ENCODE results near the gene POU2F2.

Gene POU2F2

GRCh38 chr19:42132030-42132628, at the start of gene POU2F2:
TSS of gene POU2F2 (minus strand) at chr19:42132446. CDS start at chr19:42132411, 35 bp downstream.
- DNase-seq (ENCODE audit: low spot score), result peak; percentile 78

DNA sequence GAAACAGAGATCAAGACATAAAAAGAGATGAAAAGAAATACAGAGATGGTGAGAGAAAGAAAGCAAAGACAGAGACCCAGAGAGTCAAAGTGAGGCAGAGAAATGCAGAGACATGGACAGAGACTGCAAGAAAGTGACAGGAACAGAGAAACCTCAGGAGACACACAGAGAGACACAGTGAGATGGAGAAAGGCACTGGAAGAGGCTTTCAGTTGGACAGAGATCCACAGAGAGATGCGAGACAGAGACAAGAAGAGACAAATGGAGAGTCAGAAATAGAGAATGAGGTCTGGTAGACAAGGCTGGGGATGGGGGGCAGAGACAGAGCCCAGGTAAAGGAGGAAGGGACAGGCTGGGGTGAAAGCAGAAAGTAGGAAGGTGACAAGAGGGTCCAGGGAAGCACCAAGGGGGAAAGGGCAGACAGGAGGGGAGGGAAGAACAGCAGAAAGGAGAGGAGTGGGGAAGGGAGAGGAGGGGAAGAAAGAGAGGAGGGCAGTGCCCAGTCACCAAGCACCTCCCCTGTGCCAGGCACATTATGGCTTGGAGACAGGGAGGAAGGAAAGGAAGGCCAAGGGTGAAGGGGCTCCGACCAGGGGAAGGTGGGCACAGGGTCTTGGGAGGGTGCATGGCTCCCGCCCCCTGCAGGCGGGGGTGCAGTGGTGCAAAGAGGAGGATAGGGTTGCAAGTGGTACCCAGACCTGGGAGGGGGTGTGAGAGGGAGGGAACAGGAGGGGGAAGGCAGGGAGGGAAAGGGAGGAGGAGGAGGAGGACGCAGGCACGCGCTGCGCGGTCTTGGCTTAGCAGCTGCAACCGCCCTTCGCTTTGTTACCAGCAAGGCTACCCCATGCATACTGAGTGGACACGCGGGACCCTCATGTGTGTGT, 46.8 kb upstream of the POU2F2 start:
- DNase-seq (ENCODE audit: low spot score), result peak; percentile 20

- DNase-seq (ENCODE audit: low spot score), result no peak
Measured at GRCh38 chr19:42177686-42178019, 45.4 kb upstream of the POU2F2 start.

- peak; percentile 67 for DNase-seq (ENCODE audit: low spot score)
Measured at GRCh38 chr19:42176990-42177685, 44.9 kb upstream of the POU2F2 start.

DNA sequence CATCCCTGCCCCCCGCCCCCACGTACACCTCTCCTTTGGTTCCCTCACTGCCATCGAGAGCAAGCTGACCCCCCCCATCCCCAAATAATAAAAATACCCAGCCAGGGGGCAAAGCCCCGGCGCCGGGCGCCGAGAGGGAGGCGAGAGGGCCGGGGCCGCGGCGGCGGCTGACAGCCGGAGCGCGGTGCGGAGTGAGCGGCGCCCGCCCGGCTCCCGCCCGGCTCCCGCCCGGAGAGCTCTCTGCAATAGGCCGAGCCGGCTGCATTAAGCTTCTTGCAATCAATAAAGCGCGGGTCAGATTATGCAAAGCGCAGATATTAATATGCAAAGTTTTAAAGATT, 44.4 kb upstream of the POU2F2 start:
- no peak for DNase-seq (ENCODE audit: low spot score)

DNA sequence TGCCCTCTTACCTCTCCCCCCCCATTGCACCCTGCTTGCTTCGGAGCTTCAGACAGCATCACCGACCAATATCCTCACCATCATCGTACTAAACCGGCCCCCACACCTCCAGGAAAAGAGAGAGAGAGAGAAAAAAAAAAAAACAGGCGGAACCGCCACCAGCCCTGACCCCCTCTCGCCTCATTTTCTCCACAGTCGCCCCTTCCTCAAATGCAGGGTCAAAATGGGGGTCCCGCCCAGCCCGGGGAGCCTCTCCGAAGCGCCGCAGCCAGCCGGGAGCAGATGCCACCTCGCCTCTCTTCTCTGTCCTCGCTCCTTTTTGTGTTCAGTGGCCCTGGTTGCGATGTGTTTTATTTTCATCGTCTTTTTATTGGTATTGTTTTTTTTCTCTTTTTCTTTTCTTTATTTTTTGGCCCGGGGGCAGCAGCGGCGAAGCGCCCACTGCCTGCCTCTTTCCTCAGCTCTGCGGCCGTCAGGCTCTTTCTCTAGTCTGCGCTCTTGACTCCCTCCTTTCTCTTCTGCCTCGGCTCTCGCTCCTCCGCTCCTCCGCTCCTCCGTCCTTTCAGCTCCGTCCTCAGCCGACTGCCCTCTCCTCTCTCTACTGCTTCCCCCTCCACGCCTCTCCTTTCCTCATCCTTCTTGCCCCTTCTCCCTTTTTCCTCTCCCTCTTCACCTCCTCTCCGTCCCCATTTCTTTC, 43.9 kb upstream of the POU2F2 start:
- no peak for DNase-seq (ENCODE audit: low spot score)

- DNase-seq (ENCODE audit: low spot score), result no peak
Measured at GRCh38 chr19:42174958-42175734, 42.9 kb upstream of the POU2F2 start.

DNA sequence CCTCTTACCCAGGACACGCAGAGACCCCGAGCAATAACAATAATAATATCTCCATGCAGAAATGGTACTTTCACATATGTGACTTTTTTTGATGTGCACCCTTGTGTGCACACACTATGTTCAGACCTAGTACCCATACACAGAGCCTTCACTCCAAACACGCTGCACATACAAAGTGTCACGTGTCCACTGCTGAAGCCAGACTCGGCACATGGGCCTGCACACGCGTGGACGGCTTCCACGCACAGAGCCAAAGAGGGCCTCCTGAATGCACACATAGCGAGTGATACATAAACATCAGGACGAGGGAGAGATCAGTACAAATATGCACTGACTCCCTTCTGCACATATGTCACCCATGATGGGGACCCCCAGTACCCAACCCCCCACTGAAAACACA, 41.9 kb upstream of the POU2F2 start:
- DNase-seq (ENCODE audit: low spot score), result no peak

DNA sequence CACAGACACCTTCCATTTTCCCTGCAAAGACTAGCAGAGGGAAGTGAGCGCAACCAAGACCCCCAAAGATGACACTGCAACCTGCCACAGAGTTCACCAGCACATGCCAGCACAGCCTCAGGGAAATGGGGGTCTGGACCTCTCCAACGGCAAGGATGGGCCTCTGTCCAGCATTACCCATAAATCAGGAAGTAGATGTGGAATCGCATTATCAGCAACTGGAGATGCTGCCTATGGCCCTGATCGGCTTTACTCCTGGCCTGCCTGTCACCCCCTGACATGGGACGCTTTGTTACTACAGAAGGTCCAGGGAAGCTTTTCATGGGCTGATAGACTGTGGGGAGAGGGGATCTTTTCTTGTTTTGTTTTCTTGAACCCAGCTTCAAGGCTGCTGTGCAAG, 41.4 kb upstream of the POU2F2 start:
- no peak for DNase-seq (ENCODE audit: low spot score)

GRCh38 chr19:42172261-42172660, 40.0 kb upstream of the POU2F2 start:
- DNase-seq (ENCODE audit: low spot score), result no peak

DNA sequence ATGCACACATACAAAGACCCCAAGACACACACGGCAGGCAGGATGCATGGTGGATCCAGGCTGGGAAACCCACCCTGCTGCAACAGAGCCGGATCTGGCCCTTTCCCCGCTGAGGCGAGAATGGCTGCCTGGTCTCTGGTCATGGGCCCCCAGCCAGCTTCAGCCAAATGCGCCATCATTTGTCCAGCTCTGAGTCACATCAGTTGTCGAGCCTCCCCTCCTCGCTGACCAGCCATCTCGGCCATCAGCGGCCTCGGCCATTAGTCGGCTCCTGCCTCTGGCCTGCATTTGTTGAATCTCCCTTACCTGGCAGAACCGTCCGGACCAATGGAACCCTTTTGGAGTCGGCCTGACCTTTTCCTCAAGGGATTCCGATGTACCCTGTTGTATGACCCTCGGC, 38.5 kb upstream of the POU2F2 start:
- no peak for DNase-seq (ENCODE audit: low spot score)

GRCh38 chr19:42169486-42170413, 37.5 kb upstream of the POU2F2 start:
- DNase-seq (ENCODE audit: low spot score), result no peak

GRCh38 chr19:42168206-42168605, 36.0 kb upstream of the POU2F2 start:
- no peak for DNase-seq (ENCODE audit: low spot score)

- DNase-seq (ENCODE audit: low spot score), result no peak
Measured at GRCh38 chr19:42166316-42166715, 34.1 kb upstream of the POU2F2 start.

DNA sequence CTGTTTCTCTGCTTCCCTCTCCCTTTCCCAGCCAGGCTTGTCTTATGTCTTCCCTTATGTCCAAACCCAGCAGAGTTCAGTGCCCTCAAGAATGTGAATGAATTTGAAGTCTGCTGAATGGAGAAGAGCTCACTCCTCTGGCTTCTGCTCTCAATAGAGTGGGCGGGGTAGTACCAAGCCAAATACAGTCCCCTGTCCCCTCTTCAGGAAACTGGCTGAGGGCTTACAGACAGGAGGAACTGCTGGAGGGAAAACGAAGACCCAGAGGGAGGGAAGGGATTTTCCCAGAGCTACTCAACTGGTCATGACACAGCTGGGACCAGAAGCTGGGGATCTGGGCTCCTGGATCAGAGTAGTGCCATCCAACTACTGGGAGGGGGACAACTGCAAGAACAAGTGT, 32.9 kb upstream of the POU2F2 start:
- DNase-seq (ENCODE audit: low spot score), result no peak

DNA sequence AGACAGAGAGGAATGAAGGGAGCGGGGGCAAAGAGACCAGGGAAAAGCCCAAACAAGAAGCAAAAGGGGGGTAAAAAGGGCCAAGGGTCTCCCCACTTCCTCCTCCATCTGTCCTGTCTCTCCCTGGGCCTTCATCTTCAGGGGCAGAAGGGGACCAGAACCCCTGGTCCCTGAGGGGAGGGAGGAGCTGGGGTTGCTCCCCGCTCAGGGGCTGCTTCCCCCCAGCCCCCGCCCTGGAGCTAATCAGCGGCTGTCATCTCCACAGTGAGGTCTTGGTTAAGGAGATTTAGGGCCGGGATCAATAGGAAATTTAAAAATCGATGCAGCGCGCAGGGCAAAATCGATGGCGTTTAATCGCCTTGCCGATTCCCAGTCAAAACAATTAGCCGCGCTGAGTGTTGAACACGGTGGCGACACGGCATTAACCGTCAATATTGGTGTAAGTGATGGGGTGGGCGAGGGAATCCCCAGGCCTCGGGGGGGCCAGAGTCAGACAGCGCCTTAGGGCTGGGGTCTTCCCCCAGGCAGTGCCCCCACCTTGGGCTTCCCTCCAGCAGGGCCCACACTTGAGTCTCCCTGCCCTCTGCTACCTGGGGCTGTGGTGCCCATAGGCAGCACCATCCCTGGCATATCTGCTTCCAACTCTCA, 29.5 kb upstream of the POU2F2 start:
- no peak for DNase-seq (ENCODE audit: low spot score)

- no peak for DNase-seq (ENCODE audit: low spot score)
Measured at GRCh38 chr19:42159942-42160341, 27.7 kb upstream of the POU2F2 start.

DNA sequence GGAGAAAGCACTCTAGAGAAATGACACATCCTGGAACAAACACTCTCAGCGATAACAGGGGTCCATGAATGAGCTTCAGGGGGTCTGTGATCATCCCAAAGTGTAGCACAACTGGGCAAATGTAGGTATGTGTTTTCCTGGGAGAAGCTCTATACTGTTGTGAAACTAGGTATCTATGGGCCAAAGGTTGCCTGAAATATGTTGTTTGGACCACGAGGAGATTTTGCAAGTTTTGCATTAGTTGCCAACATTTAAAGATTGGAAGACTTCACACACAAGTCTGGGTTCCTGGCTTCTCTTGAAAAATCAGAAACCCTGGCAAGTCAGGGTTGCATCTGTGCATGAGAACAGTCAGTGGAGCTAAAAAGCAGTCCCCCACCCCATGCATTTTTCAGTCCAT, 26.7 kb upstream of the POU2F2 start:
- DNase-seq (ENCODE audit: low spot score), result no peak

DNA sequence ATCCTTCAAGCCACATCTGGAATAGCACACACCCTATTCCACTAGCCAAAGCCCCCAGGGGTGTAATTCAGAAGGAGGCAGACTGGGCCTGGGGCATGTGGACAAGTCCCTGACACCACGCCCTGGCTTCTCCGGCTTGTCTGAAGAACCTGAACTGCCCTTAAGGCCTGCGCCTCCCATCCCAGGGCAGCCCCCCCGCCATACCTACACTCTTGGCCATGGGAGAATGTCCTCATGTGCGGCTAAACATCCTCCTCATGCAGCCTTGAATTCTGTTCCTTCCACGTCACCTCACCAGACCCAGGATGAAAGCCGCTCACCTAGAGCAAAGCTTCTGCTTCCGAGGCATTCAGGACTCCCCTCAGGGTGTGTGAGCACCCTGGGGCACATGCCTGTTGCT, 24.3 kb upstream of the POU2F2 start:
- no peak for DNase-seq (ENCODE audit: low spot score)

DNA sequence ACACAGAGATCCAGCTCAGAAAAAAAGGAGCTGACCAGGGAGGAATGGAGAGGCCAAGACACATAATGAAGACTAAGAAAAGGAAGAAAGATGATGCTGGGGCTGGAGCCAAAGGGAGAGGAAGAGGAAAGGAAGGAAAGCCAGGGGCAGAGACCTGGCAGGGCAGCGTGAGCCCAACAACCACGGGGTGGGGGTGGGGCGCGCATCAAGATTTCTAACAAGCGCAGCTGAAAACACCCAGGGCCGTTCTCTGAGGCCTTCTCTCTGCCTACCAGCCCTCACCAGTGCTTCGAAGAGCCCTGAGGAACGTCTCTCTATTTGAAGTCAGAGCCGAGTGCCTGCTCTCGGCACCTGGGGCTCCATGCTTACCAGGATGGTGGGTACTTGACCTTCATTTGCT, 23.6 kb upstream of the POU2F2 start:
- DNase-seq (ENCODE audit: low spot score), result no peak
